ENCODE measurements around the gene CDKL1.

GRCh38 chr14:50360851-50361250 is 35.8 kb downstream of the CDKL1 start:
- TF ChIP-seq CTCF (IDR thresholded peaks at IDR 0.05; ENCODE audit: low read depth, low read length) (no peak), EZH2phosphoT487 (IDR thresholded peaks at IDR 0.05; ENCODE audit: low read depth) (no peak)
